ENCODE data around the gene LAMB3.

Gene LAMB3

DNA sequence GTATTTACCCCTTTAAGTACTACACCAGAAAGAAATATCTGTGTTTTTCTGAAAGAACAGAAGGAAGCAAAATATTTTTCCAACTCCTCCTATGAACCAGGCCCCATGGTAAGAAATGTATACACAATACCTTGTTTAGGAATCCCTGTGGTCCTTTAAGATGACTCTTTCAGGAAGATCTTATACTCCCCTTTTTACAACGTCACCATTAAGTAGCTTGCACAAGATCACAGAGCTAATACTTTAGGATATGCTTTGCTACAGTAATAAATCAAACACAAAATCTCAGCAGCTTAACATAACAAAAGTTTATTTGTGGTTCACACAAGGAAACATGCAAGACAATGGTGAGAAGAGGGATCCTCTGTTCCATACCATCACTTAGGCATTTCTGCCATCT, 8.8 kb upstream of the LAMB3 start:
- no peak for DNase-seq (ENCODE audit: low read depth)

DNA sequence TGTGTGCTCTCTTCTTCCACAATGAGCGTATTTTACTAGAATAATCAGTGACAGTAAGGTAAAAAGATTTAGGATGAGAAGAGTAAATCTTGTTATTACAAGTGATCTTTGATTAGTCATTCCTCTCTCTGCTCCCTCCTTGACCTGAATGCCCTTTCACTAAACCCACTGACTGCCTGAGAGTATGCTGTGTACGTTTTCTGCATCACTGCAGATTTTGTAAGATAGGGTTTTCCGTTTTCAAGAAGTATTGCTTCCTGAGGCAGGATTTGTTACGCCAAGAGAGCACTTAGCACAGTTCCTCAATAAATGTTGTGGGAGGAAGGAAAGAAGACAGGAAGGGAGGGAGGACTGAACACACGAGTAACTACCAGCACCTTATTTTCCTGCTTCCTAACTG, 7.7 kb upstream of the LAMB3 start:
- DNase-seq (ENCODE audit: low read depth), result peak; percentile 85

DNA sequence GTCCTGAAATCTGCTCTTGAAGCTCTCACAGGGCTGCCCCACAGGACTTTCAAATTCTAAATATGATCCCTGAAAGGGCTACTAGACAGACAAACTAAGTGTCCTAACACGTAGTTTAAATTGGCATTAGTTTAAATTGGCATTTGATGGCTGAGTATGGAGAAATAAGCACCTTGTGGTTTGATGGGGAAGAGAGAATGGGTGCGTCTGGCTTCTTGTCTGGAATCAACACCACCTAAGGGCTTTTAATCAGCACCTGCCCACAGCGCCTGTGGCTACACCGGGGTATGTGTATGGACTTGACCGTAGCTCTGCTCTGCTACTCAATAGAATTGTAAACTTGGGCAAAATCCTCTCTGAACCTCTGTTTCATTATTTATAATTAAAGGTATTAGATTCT, 5.7 kb upstream of the LAMB3 start:
- no peak for DNase-seq (ENCODE audit: low read depth)

DNA sequence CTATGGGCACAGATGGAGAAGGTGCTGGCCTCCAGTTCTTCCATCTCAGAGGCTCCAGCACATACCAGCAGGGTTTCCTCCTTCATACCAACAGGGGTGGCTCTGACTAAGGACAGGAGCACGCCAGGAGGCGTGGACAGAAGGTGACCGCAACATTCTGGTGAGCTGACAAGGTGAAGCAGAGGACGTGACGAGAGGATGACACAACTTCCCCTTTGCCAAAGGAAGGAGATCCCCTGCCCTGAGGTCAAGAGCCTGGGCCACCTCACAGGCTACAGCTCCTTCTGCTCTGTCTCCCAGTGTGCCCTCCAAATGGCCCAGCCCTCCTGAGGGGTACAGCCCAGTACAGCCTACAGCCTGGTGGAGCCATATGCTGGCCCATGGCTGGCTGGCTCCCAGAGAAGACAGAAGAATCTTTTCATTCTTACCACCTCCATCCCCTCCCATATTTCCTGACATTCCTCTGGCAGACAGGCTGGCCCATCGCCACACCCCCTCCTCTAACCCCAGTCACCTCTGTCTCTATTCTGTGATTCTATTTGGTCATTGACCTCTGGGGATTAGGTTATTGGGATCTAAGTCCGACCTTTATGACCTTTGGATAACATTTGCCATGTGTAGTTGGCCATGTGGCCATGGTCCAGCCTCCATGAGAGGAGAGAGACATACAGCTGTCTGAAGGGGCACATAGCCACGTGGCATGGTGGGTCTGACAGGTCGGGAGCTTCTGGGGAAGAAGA, 5.1 kb upstream of the LAMB3 start:
- DNase-seq (ENCODE audit: low read depth), result peak; percentile 96

DNA sequence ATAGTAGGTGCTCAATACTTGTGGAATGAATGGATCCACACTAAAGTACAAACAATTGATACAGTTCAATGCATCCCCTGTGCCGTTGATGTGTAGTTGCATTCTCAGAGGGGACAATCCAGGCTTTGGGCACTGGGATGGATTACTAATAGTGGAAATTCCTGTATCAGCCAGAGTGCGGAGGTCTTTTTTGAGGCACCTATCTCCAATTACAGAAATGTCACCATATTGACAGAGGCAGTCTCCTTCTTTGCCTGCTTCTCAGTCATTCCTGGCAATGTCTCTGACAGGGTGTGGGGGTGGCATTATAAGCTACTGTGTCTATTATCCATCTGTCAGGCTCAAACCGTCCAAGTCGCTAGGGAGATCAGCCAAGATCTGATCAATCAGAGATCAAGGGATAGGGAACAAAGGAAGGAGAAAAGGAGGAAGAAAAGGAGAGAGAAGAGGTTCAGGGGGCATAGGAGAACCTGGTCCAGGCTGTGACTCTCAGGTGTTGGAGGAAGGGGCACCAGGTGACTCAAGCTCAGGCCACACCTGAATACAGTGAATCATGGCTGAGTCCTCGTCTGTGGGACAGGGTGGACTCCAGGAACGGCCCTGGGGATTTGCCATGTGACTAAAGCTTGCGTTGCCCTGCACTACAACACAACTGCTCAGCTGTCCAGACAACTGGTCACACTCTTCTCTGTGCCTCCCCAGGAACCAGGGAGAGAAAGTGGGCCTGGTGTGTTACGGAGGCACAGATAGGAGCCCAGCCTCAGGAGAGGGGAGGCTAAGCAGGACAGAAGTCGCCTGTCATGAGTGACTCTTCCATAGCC, 3.4 kb upstream of the LAMB3 start:
- DNase-seq (ENCODE audit: low read depth), result peak; percentile 54

DNA sequence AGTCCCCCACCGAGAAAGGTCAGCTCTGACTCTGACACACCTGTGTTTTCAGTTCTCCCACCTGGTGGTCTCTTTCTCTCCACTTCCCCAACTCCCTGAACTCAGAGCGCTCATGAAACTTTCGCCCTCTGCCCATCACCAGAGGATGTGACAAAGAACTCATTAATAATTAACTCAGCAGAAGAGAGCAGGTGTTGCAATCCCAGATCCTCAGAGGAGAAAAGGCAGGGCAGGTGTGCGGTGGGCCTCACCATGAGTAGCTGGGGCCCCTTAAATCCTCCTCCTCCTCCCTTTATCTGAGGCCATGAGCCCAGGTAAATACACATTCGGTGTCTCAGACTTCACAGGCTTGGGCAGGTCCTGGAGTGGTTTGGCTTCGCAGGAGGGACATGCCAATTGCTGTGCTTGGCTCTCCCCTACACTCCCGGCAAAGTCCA, 1.7 kb upstream of the LAMB3 start:
- no peak for DNase-seq (ENCODE audit: low read depth)

DNA sequence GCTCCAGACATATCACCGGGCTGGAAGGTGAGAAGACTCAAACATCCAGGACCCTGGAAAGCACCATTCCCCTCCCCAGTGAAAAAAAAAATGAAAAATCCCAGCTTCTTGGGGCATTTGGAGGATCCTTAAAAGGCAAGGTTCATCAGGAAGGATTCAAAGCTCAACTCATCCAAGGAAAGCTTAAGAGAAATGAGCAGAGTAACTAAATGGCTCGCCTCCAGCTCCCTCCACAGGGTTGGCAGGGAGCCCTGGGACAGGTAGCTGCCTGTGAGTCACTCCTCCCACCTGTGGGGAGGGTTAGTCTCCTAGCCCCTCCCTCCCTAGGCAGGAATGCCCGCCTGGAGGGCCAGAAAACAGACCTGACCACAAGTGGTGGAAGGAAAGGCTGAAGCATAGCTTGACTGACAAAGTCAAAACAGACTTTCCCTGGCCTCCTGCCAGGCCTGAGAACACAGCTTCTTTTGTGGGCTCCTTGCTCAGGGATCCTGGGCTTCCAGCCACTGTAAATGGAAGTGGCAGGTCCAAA, 712 bp upstream of the LAMB3 start:
- peak; percentile 74 for DNase-seq (ENCODE audit: low read depth)

DNA sequence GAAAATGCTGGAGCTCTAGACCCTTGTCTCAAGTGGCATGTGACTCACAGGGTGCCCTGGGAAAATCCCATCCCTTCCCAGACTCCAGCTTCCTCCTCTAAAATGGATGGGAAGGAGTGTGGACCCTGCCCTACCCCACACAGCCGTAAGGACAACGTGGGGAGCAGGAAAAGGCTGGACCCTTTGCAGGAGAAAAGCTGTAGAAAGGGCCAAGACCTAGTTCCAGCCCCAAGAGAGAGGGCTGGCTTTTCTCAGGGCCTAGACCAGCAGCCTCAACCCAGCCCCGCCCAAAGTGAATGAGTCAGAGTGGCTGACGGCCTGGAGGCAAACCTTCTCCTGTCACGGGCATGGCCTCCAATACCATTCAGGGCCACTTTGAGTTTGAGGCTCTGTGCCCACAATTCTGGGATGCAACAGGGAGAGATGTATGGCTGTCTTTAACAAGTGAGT, 1.1 kb downstream of the LAMB3 start:
- peak; percentile 94 for DNase-seq (ENCODE audit: low read depth)

DNA sequence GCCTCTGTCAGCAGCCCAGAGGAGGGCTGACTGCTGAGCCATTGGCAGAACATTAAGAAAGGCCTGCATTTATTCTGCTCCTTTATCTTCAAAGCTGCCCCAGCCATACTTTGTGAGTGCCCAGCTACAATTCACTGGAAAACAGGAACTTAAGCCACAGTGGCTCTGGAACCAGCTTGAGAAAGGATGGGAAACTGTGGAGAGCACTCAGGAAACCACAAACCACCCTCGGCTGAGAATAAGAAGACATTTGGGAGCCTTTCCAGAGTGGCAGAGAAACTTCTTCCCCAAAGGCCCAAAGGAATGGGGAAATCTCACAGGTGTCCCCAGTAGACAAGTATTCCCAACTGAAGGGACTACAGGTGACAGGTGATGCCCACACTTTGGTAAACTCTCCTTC, 1.8 kb downstream of the LAMB3 start:
- DNase-seq (ENCODE audit: low read depth), result peak; percentile 45

DNA sequence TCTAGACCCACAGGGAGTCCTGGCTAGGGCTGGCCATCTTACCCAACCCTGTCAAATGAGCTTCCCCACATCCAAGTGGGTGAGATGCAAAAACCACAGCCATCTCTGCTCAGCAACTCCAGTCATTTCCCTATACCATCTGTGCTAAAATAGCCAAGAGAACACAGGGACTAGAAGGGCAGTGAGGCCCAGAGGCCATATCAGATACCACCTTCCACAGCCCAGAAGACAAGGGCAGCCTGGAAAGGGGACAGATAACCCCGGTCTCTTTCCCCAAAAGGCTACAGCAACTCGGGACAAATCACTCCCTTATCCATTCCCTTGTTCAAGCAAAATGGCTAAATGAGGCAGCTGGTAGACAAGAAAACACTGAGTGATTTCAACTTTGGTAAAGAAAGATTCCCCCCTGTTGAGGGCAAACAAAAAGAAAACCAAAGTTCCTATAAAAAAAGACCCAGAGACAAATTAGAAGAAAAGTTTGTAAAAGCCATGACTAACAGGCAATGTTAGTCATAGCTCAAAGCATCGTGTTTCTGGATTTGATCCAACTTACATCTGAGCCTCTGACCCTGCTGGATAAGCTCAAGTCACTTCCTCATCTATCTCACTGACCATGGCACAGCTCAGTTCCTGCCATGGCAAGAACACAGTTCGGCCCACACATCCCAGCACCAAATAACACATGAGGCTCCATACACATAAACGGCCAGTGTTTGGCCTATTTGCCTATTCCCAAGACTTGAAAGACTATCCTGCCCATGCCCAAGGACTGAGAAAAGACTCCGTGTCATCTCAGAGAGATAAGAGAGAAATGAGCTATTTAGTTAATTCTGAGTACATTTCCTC, 3.1 kb downstream of the LAMB3 start:
- DNase-seq (ENCODE audit: low read depth), result peak; percentile 98

DNA sequence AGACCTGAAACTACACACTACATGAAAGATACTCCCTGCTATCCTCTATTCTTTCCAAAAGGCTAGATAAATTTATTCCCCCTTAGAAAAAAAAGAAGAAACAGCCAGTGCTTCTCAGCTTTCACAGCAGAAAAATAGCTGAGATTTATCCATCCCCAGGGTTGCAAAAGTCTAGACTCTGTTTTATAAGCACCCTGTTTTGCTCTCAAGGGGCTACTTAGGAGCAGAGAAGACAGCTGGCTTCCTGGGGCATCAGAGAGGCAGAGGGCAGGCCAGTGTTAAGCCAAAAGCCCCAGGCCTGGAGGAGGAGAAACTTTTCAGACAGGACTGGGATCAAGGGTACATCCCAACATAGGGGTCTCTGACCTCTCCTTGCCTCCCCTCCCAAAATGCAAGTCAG, 3.9 kb downstream of the LAMB3 start:
- no peak for DNase-seq (ENCODE audit: low read depth)

DNA sequence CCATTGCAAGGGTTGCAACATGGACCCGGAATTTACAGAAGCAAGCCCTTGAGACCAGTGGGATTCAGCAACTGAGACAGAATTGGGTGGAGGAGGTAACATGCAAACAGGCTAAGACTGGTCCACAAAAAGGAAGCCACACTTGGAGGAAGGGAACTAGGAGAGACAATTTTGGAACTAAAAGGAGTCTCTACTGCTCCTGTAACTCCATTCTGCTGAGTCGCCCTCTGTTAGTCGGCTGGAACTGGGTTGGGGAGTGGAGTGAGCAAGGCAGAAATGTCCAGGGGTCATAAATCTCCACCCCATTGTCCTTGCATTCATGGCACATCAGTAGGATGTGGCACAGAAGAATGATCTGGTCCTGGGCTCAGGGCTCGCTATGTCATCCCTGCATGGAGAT, 5.1 kb downstream of the LAMB3 start:
- no peak for DNase-seq (ENCODE audit: low read depth)

DNA sequence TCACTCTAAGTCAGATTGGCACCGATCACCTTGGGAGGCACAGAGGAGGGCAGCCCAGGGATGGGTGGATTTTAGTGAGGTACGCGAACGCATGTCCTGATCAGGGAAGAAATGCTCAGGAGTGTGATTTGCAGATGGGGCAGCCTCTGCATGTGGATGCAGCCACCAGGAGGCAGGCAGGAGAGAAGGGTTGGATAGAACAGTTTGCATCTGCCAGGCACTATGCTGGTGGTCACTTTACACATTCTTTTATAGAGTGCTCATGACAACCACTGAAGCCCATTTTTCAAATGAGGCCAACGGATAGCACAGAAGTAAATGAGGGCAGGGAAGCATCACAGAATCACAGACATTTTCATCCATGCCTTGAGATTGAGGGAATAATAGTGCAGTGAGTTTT, 5.7 kb downstream of the LAMB3 start:
- peak; percentile 71 for DNase-seq (ENCODE audit: low read depth)

DNA sequence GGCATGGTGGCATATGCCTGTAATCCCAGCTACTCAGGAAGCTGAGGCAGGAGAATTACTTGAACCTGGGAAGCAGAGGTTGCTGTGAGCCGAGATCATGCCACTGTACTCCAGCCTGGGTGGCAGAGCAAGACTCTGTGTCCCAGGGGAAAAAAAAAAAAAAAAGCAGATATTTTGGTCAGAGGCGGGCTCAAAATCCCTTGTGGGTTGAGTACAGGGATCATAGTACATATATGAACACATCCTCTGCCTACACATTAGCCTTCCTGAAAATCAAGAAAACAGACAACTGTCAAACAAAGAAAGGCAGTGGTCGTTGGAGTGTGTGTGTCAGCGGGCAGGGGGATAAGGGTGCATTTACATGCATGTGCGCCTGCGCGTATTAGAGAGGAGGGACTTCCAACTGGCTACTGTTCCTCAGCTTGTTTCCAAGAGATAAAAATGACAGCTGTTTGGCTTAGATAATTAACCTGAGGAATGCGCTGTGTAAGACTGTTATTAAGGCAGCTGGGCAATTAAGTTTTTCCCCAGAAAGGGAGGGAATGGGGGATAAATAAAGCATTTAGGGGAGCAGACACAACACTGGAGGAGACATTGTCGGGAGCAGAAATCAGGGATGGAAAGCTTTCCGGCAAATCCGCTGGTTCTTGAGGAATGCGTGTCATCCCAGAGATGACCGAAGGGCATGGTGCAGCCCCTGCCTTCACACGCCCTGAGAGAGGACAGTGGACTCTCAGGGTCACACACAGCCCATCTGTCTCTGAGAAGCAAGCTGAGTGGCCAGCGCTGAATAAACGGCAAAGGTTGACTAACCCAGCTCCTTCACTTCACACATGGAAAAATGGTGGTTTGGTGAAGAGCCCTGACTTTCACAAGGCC, 6.4 kb downstream of the LAMB3 start:
- DNase-seq (ENCODE audit: low read depth), result no peak

DNA sequence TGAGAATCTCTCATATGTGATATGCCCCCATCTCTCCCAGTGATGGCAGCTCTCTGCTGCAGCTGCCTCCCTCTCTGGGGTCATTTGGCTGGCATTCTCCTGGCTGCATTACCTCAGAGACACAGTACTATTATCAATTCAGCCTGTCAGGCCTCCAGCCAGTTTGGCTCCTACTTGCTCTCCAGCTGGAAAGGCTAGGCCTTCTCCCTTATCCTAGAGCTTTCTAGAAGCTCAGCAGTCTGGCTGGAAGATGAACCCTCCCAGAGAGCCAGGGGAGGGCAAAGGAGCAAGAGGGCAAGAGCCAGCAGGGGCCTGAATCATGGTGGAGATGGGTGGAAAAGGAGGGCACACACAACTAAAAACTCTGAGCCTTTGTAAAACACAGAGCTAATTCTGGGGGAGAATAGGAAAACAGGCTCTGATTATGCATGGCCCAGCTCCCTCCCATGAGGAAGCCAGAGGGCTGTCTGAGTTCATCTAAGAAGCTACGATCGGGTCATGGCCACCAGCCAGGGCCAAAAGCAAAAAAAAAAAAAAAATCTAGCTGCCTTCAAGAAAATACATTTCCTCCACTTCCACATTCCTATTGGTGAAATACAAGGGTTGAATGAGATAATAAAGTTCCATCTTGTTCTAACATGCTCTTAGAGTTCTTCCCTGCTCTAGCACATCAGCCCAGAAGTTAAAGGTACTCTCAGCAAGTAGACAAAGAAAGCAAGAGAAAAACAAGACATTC, 8.8 kb downstream of the LAMB3 start:
- no peak for DNase-seq (ENCODE audit: low read depth)

DNA sequence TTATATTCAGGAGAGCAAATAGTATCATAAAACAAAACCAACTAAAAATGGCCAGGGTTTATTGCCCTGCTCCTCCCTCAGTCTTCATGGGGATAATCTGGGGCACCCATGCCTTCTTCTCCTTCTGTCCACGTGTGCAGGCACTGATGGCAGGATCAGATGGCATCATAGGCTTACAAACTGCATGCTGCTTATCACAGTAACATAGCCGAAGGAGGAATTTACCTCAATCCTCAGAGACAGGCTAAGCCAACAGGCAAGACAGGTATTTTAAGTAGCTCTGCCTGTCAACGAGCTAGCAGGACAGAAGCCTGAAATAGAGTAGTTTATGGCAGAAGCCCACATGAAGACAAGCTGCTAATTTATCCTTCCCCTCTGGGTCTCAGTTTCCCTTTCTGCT, 9.4 kb downstream of the LAMB3 start:
- no peak for DNase-seq (ENCODE audit: low read depth)

DNA sequence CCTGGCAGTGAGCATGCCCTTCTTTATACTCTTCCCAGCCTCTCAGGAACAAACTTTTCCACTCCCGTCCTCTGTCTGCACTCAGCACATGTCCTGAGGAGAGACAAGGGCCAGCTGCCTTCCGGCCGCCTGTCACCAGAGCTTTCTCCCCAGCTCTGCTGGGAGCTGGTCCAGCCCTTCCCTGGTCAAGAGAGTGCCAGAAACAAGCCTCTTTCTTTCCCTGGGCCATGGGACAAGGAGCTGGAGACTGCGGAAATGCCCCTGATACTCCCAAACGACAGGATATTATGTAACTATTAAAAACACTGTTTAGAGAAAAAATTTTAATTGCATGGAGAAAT, 10.4 kb downstream of the LAMB3 start:
- DNase-seq (ENCODE audit: low read depth), result no peak

DNA sequence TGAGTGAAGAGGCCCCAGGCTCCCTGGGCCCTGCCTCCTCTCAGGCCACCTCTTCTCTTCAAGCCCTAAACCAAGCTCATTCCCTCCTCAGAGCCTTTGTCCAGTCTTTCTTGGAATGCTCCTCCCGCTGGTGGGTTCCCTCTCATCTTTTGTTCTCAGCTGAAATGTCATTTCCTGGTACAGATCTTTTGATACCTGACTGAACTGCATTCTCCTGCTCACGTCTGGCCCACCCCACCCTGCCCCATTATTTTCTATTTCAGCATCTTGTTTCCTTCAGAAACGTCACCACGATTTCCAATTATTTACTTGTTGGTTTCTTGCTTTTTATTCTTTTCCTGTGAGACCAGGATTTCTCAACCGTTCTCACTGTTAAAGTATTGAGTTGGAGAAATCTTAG, 16.4 kb downstream of the LAMB3 start:
- DNase-seq (ENCODE audit: low read depth), result no peak

DNA sequence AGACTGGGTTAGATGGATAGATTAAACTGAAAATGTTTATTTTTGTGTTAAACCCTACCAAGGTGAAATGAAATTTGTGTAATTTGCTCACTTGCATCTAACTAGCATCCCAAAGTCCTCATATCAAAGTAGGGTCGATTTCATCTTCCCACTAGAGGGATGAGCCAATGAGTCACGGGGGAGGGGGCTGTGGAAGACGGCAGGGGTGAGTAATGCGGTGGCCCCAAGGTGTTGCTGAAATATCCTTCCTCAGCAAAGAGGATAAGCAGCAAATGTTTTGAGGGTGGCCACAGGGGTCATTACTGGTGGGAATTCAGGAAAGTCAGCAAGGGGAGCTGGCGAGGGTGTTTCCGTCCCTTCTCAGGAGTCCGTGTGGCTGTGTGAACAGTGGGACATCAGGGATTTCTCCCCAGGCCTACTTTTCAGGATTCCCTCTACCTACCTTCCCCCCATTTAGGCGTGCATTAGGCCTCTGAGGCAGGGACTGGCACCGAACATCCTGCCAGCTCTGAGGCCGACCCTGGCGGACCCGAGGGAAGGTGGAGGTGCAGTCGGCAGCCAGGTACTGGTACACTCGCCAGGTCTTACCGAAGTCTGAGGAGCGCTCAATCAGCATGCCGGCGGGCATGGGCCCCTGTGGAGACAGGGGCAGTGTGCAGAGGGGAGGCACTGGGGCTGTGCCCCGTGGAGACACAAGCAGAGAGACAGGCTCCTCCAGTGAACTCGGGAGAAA, 18.1 kb downstream of the LAMB3 start:
- peak; percentile 68 for DNase-seq (ENCODE audit: low read depth)
